K562 (cell line): ENCODE results near the gene POLR1C. TPM values are rescaled to one million over a fixed set of nuclear protein-coding genes. Genes with fewer than 3 reads are reported as not detected.

Experiments used
- ATAC-seq: fragments of 200-7000 bp; cut with Tn5 transposase; 3 replicates; pipeline ENCODE4 v1.9.1; 2020; ENCODE audit warnings: moderate library complexity
- BruUV-seq: library from RNA; stranded (reverse); fragments of 400-500 nt; replicated peaks from 2 replicates; lab custom pipeline; 2021; lab: Mats Ljungman, UMichigan
- CTCF ChIA-PET: fragments of 300-600 bp; formaldehyde crosslinking; extraction: SDS; loops from one replicate; lab custom pipeline; 2021; ENCODE audit warnings: low intra/inter-chr PET ratio; lab: Yijun Ruan, JAX
- POLR2A ChIA-PET: fragments of 300-600, 350-650 bp; sonication (Branson Sonifier 250); formaldehyde crosslinking; extraction: SDS; loops from one replicate; lab custom pipeline; 2021; ENCODE audit warnings: antibody characterized with exemption, inconsistent platforms; lab: Yijun Ruan, JAX
- DNase-seq, 4 experiments: peaks; one replicate each; pipeline versions ENCODE4 v3.0.0 to v3.0.0-alpha.2; 2011 to 2018; ENCODE audit warnings: low spot score in 3 of 4, mixed read lengths in 3 of 4; ENCODE audit errors: extremely low read depth in 1 of 4
- FAIRE-seq: peaks from 2 replicates; lab custom pipeline; 2011; peaks lifted over from hg19 to GRCh38; lab: Jason Lieb, UNC
- H2AFZ ChIP-seq: 2 replicates; pipeline ENCODE4 v1.6.0; 2011; ENCODE audit warnings: low read depth, low read length, control low read depth, inconsistent platforms
- H3K27ac ChIP-seq: fragments of 200-600 bp; 3 replicates; pipeline ENCODE4 v1.8.0; 2011; ENCODE audit warnings: low read depth, mild to moderate bottlenecking, control low read depth, inconsistent platforms, low read length, moderate library complexity, mixed read lengths; ENCODE audit errors: extremely low read depth
- H3K27me3 ChIP-seq, 2 experiments: fragments of 300-600 bp in 1 of 2; 2 replicates in 1 of 2; 3 replicates in 1 of 2; pipeline versions ENCODE4 v1.6.0 to v1.8.0; 2011; ENCODE audit warnings: inconsistent platforms in 2 of 2, low read length in 2 of 2, mild to moderate bottlenecking in 1 of 2, mixed read lengths in 1 of 2, moderate library complexity in 1 of 2; ENCODE audit not compliant: control insufficient read depth in 2 of 2, insufficient read depth in 2 of 2
- H3K36me3 ChIP-seq: fragments of 300-600 bp; 3 replicates; pipeline ENCODE4 v1.8.0; 2011; ENCODE audit warnings: mild to moderate bottlenecking, low read length, inconsistent platforms; ENCODE audit not compliant: control insufficient read depth, insufficient read depth
- H3K4me1 ChIP-seq, 2 experiments: fragments of 200-600 bp in 1 of 2; replicated peaks in 1 of 2; 2 replicates in 1 of 2; 3 replicates in 1 of 2; pipeline versions ENCODE4 v1.5.1 to v1.8.0; 2011; ENCODE audit warnings: inconsistent platforms in 2 of 2, low read length in 2 of 2, mild to moderate bottlenecking in 1 of 2, mixed read lengths in 1 of 2, moderate library complexity in 1 of 2; ENCODE audit not compliant: control insufficient read depth in 2 of 2, insufficient read depth in 2 of 2
- H3K4me2 ChIP-seq: 2 replicates; pipeline ENCODE4 v1.6.1; 2011; ENCODE audit warnings: low read length, control low read depth, inconsistent platforms, mixed read lengths; ENCODE audit not compliant: insufficient read depth
- H3K4me3 ChIP-seq: fragments of 200-600 bp; sonication (generic), shearing (Covaris generic); 2 replicates; pipeline ENCODE4 v1.5.1; 2016; ENCODE audit warnings: control low read depth, inconsistent platforms
- H3K79me2 ChIP-seq: fragments of 200-600 bp; 3 replicates; pipeline ENCODE4 v1.8.0; 2011; ENCODE audit warnings: low read length, inconsistent platforms; ENCODE audit not compliant: control insufficient read depth, insufficient read depth
- H3K9ac ChIP-seq, 2 experiments: 2 replicates each; pipeline versions ENCODE4 v1.6.0 to v1.6.1; 2011; ENCODE audit warnings: low read depth in 2 of 2, low read length in 2 of 2, control low read depth in 1 of 2, inconsistent platforms in 1 of 2, mild to moderate bottlenecking in 1 of 2, mixed read lengths in 1 of 2; ENCODE audit not compliant: insufficient read depth in 1 of 2
- H3K9me1 ChIP-seq: one replicate; pipeline ENCODE4 v1.6.0; 2011; ENCODE audit warnings: inconsistent platforms, mild to moderate bottlenecking, low read length, moderate library complexity; ENCODE audit not compliant: control insufficient read depth, insufficient read depth
- H3K9me3 ChIP-seq: replicated peaks from 2 replicates; pipeline ENCODE4 v1.5.1; 2011; ENCODE audit warnings: low read depth, low read length, inconsistent platforms; ENCODE audit not compliant: control insufficient read depth, insufficient read depth
- H4K20me1 ChIP-seq: replicated peaks from 2 replicates; pipeline ENCODE4 v1.6.1; 2011; ENCODE audit warnings: low read length, inconsistent platforms, mixed read lengths; ENCODE audit not compliant: control insufficient read depth, insufficient read depth
- HCFC1 ChIP-seq: IDR thresholded peaks from 2 replicates; pipeline ENCODE4 v1.6.1; 2012; ENCODE audit warnings: low read depth, low read length, improper control_type of control experiment
- HSF4 ChIP-seq: fragments of 250-450 bp; sonication (Bioruptor Pico); IDR thresholded peaks from 2 replicates; pipeline ENCODE4 v2.1.2; 2022; ENCODE audit warnings: mild to moderate bottlenecking, moderate library complexity, borderline replicate concordance
- MAX ChIP-seq: sonication (generic); formaldehyde crosslinking; IDR thresholded peaks from 2 replicates; pipeline ENCODE4 v1.9.0; 2022; ENCODE audit warnings: mild to moderate bottlenecking, missing genetic modification reagents
- NR2C2 ChIP-seq, 2 experiments: fragments of 200-800 bp in 1 of 2; sonication (Bioruptor generic) in 1 of 2; sonication (generic) in 1 of 2; formaldehyde crosslinking in 1 of 2; IDR thresholded peaks; 2 replicates each; pipeline versions ENCODE4 v1.6.1 to v1.8.0; 2016 to 2022; ENCODE audit warnings: mild to moderate bottlenecking in 1 of 2, missing compliant biosample characterization in 1 of 2, missing genetic modification characterization in 1 of 2, missing genetic modification reagents in 1 of 2
- POLR2H ChIP-seq: IDR thresholded peaks from 2 replicates; pipeline ENCODE4 v1.6.1; 2016; ENCODE audit warnings: missing genetic modification characterization, low read depth, mild to moderate bottlenecking, control low read depth, missing compliant biosample characterization, moderate library complexity
- PRDM10 ChIP-seq: fragments of 450-650 bp; IDR thresholded peaks from 2 replicates; pipeline ENCODE4 v1.6.1; 2018; ENCODE audit not compliant: partially characterized antibody
- RUNX1 ChIP-seq: sonication (generic); IDR thresholded peaks from 2 replicates; pipeline ENCODE4 v1.6.1; 2016; ENCODE audit warnings: antibody characterized with exemption, low read depth
- THAP12 ChIP-seq: fragments of 250-450 bp; sonication (Bioruptor Pico); IDR thresholded peaks from 2 replicates; pipeline ENCODE4 v1.9.0; 2021; ENCODE audit warnings: mild to moderate bottlenecking, inconsistent platforms
- ZC3H4 ChIP-seq: sonication (generic); formaldehyde crosslinking; IDR thresholded peaks from 2 replicates; pipeline ENCODE4 v1.9.0; 2021; ENCODE audit warnings: missing genetic modification reagents, borderline replicate concordance
- ZNF311 ChIP-seq: fragments of 250-450 bp; sonication (Bioruptor Pico); IDR thresholded peaks from 2 replicates; pipeline ENCODE4 v1.4.0; 2020; ENCODE audit warnings: mild to moderate bottlenecking, moderate library complexity
- ZNF316 ChIP-seq: fragments of 450-650 bp; IDR thresholded peaks from 2 replicates; pipeline ENCODE4 v1.6.1; 2016
- WGBS: fragments of 100-300 bp; shearing (Covaris generic); methylation state at CpG from one replicate; pipeline ENCODE4 v1.1.6; 2016; ENCODE audit warnings: low coverage, mixed read lengths; ENCODE audit not compliant: insufficient coverage; ENCODE audit errors: missing lambda C conversion rate; 5-methylcytosine and 5-hydroxymethylcytosine counted together
- in situ Hi-C: fragments of 300-500 bp; cut with MboI; formaldehyde crosslinking; loops from 4 replicates; pipeline ENCODE4 v1.15.0; 2018; ENCODE audit warnings: inconsistent platforms, mixed read lengths
- intact Hi-C: fragments of 100-400 bp; cut with micrococcal nuclease; formaldehyde crosslinking; loops from 2 replicates; pipeline ENCODE4 v1.14.2; 2022
- polyA plus RNA-seq, 8 experiments: library from polyadenylated mRNA; depleted of rRNA in 4 of 8; stranded (reverse) in 5 of 8; unstranded in 3 of 8; fragments of >200 nt; fragmentation: Nextera tagmentation in 2 of 8; fragmentation: Illumina TruSeq in 1 of 8; extraction: Ambion mirVana in 2 of 8; extraction: Trizol in 1 of 8; gene quantifications; 2 replicates each; pipeline versions ENCODE4 v1.2.1 to v1.2.3, GENCODE V29; 2011 to 2014; ENCODE audit warnings: inconsistent platforms in 1 of 8, missing spikeins in 1 of 8
- total RNA-seq, 7 experiments: library from RNA; depleted of rRNA in 6 of 7; stranded (reverse); fragments of >200 nt in 6 of 7; fragmentation: Illumina TruSeq in 2 of 7; extraction: Trizol in 2 of 7; gene quantifications; 2 replicates each; pipeline versions ENCODE4 v1.2.1 to v1.2.3, GENCODE V29; 2011 to 2021; ENCODE audit warnings: low replicate concordance in 1 of 7

Gene POLR1C
- total and polyA plus RNA-seq, 9 of the 15 experiments (the other 6 are each of a cell fraction or from before 2014, with no cell fraction given) = 83.5 to 429 (median 120) TPM

- 0 out of 2 replicates have a peak, but pooled peaks have one; percentile 21 for TF ChIP-seq THAP12 (CRISPR knock-in tag)
These were observed 8.3 kb upstream of the POLR1C start (continued) for GRCh38 chr6:43508481-43509141.

- Histone ChIP-seq H3K79me2 (0 out of 3 replicates have a peak, but pooled peaks cover 4% of the 10 kb centered on the region), H3K36me3 (peaks cover 56% of the 10 kb centered on the region), H3K9ac (peak overlapping the region in 1 of 2 experiments; percentile 90; a peak in 2 of 4 replicates), H3K4me1 (peaks cover 10 to 45% of the 10 kb centered on the region in 2 experiments; a peak in 4 of 5 replicates), H3K9me3 (no peaks in the 10 kb centered on the region), H3K27me3 (peaks cover 0 to 6% of the 10 kb centered on the region in 2 experiments; a peak in 2 of 5 replicates), H3K4me2 (peak overlapping the region; percentile 87), H3K4me3 (peak overlapping the region; percentile 58), H3K9me1 (peaks cover 4% of the 10 kb centered on the region), H3K27ac (no peak overlapping the region), H4K20me1 (peaks cover 6% of the 10 kb centered on the region; the same call in 1 of the 2 replicates), H2AFZ (peak overlapping the region; percentile 87)
- ChIA-PET CTCF (no interaction called here), POLR2A (interaction anchor here (0.5 to 6.2 kb wide), 18 partner anchors 10 to 604 kb away, joined by 3 to 54 read pairs (median 4); partner anchors contain the start of gene TJAP1)
- in situ Hi-C loops (no loop called here), intact Hi-C loops (no loop called here)
- peak; percentile 2; the same call in 2 of the 3 replicates for ATAC-seq
- no peak for FAIRE-seq
- DNase-seq = peak in 1 of 4 experiments; percentile 38
- no TSS peak for BruUV-seq
- 20% methylated on average over 47 of the region's 69 CpGs for WGBS
- TF ChIP-seq ZNF311 (no peak), RUNX1 (no peak), POLR2H (tag) (no peak), HSF4 (no peak), NR2C2 (CRISPR knock-in tag; IDR thresholded peaks at IDR 0.05) (peak; percentile 39; the same call in 1 of the 2 replicates), NR2C2 (tag; IDR thresholded peaks at IDR 0.05) (no peak), ZNF316 (no peak), ZC3H4 (CRISPR knock-in tag) (peak; percentile 64; the same call in 1 of the 2 replicates), MAX (peak; percentile 49; the same call in 1 of the 2 replicates), HCFC1 (no peak), PRDM10 (no peak)
These were observed 7.5 kb upstream of the POLR1C start for GRCh38 chr6:43509142-43509983.
